GM10248 (cell line): ENCODE data around the gene ARHGAP8.

Source experiments
- CTCF ChIA-PET: fragments of 300-600 bp; sonication (Branson Sonifier 250); formaldehyde crosslinking; extraction: SDS; loops from one replicate; lab custom pipeline; 2021; ENCODE audit warnings: antibody characterized with exemption; lab: Yijun Ruan, JAX
- POLR2A ChIA-PET: fragments of 350-650 bp; sonication (Branson Sonifier 250); formaldehyde crosslinking; extraction: SDS; loops from one replicate; lab custom pipeline; 2020; ENCODE audit warnings: antibody characterized with exemption; lab: Yijun Ruan, JAX
- DNase-seq: peaks from one replicate; pipeline ENCODE4 v3.0.0; 2012; ENCODE audit errors: extremely low spot score
- TF ChIP-seq, protein P1 (sequence below): IDR thresholded peaks from 2 replicates; pipeline ENCODE4 v1.5.1; 2012; ENCODE audit warnings: mild to moderate bottlenecking, low read depth; ENCODE audit errors: extremely low read depth, missing control alignments, control extremely low read depth

Gene ARHGAP8

DNA sequence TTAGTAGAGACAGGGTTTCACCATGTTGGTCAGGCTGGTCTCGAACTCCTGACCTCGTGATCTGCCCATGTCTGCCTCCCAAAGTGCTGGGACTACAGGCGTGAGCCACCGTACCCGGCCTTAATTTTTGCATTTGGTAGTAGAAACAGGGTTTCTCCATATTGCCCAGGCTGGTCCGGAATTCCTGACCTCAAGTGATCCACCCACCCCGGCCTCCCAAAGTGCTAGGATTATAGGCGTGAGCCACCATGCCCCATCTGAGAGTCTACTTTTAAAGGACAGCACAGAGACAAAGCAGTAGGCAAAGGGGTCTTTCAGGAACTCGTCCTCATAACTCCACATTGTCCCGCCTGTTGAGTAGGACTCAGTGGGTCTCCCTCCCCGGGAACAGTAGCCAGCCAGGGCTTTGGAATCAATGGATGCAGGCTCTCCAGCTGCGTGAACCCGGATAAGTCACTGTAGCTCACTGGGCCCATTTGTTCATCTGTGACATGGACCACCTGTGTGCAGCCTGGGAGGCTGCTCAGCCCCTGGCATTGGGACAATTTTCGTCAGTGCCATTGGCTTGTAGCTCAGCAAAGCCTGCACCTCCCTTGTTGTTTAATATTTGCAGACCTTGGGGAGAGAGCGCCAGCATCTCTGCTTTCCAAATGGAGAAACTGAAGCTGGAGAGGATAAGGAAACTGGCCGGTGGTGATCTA lies 86.1 kb downstream of the ARHGAP8 start:
- CTCF ChIA-PET = interaction anchor here (0.8 to 1.2 kb wide), 3 partner anchors 9 to 18 kb away, joined by 3 read pairs; no protein-coding TSS in a partner anchor

DNA sequence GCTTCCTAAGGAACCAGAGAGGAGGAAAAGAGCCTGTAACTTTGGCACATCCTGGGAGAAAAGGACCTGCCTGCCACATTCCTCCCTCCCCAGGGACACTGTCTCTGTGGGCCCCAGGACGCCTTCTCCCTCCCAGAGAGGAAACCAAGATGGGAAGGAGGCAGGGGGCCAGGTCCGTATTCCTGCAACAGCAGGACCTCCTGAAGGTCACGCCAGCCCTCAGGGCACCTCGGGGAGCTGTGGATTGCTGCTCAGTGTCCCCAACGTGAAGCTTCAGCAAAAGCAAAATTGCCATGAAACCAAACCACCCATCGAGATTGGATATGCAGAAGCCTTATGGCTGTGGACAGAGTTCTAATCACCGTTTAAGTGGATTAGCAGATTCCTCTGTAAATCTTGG lies 86.7 kb downstream of the ARHGAP8 start:
- ChIA-PET POLR2A (no interaction called here), CTCF (interaction anchor here (0.8 to 1.1 kb wide), 2 partner anchors 8 to 10 kb away, joined by 3 read pairs; no protein-coding TSS in a partner anchor)
- no peak for DNase-seq
- TF ChIP-seq, protein P1, sequence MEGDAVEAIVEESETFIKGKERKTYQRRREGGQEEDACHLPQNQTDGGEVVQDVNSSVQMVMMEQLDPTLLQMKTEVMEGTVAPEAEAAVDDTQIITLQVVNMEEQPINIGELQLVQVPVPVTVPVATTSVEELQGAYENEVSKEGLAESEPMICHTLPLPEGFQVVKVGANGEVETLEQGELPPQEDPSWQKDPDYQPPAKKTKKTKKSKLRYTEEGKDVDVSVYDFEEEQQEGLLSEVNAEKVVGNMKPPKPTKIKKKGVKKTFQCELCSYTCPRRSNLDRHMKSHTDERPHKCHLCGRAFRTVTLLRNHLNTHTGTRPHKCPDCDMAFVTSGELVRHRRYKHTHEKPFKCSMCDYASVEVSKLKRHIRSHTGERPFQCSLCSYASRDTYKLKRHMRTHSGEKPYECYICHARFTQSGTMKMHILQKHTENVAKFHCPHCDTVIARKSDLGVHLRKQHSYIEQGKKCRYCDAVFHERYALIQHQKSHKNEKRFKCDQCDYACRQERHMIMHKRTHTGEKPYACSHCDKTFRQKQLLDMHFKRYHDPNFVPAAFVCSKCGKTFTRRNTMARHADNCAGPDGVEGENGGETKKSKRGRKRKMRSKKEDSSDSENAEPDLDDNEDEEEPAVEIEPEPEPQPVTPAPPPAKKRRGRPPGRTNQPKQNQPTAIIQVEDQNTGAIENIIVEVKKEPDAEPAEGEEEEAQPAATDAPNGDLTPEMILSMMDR = no peak

More for the DNA sequence above, 86.1 kb downstream of the ARHGAP8 start:
- DNase-seq = no peak
- TF ChIP-seq, protein P1 = no peak
- POLR2A ChIA-PET = no interaction called here

DNA sequence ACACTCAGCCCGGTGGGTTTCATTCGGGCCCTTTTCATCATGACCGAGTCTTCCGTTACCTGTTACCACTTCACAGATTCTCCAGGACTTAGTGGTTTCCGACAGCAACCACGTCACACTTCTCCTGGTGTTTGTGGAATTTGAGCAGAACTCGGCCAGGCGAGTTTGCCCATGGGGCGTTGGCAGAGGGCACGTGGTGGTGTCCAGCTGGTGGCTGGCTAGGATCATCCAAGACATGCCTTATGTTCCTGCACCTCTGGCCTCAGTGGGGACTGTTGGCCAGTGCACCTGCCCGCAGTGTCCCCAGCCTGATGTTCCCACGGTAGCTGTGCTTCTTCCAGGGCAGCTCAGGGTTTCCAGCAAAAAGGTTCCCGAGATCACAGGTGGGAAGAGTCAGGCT lies 87.3 kb downstream of the ARHGAP8 start:
- TF ChIP-seq, protein P1 = no peak
- ChIA-PET POLR2A (no interaction called here), CTCF (no interaction called here)
- no peak for DNase-seq

DNA sequence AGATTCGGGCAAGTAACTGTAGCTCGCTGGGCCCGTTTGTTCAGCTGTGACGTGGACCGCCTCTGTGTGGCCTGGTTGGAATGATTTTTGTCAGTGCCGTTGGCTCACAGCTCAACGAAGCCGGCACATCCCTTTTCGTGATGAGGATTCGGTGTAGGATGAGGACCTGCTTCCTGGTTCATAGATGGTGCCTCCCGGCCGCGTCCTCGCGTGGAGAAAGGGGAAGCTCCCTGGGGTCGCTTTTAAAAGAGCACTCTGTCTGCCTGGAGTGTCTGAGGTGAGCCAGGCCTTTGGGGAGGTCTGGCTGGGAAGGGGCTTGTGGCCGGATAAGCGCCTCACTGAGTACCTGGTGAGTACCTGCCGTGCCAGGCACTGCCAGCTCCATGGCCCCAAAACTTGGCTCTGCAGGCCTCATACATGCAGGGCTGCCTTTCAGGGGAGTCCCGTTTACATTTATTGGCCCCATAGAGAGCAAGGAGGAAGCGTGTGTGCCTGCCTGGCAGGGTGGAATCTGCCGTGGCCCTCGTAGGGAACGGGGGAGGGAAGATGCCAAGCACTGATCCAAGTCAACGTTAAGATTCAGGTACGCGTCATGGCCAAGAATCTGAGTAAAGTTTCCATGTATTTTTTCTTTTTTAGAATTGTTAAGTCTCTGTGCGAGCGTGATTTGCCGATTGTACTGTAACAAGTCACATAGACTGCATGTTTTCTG lies 88.4 kb downstream of the ARHGAP8 start:
- ChIA-PET CTCF (no interaction called here), POLR2A (no interaction called here)
- TF ChIP-seq, protein P1 = no peak
- no peak for DNase-seq

DNA sequence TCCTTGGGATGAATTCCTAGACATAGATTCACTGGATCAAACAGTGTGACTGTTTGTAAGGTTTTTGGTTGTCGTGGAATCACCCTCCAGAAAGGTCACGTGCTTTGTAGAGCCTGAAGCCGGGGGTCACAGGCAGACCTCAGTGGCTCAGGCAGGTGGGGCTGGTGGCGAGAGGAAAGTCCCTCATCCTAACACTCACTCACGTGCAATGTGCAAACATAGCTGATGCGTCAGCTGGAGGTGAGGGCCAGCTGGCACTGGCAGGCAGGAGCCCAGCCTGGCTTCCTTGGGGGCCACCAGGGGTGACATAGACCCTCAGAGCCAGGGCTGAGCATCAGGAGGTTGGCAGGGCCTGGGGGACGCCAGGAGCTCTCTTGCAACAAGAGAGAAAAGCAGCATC lies 90.0 kb downstream of the ARHGAP8 start:
- ChIA-PET POLR2A (no interaction called here), CTCF (no interaction called here)
- TF ChIP-seq, protein P1 = no peak
- no peak for DNase-seq

DNA sequence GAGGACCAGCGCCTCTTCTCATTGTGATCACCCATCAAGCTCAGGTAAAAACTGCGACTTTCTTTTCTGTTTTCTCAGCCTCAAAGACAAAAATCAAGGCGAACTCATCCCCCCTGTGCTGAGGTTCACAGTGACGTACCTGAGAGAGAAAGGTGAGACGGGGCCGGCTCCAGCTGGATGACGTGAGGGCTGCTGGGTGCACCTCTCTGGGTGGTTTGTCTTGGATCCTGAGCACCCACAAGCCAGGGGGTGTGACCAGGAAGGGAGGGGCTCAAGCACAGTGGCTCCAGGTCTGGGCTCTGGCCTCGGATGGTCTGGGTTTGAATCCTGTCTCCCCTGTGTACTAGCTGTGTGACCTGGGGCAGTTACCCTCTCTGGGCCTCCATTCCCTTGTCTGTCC lies 92.8 kb downstream of the ARHGAP8 start:
- CTCF ChIA-PET = no interaction called here
- POLR2A ChIA-PET = no interaction called here
- TF ChIP-seq, protein P1 = no peak
- DNase-seq = no peak
